Choroid plexus epithelial cell (primary cell): Measurements from ENCODE around the gene ARL8A.

Source experiments
- DNase-seq: peaks from one replicate; pipeline ENCODE4 v3.0.0-alpha.2; 2010; ENCODE audit warnings: low read depth
- H3K4me3 ChIP-seq: 2 replicates; pipeline ENCODE4 v1.5.1; 2011; ENCODE audit warnings: low read depth, mild to moderate bottlenecking, control low read depth, low read length, moderate library complexity
- TF ChIP-seq, protein P1 (sequence below): conservative IDR thresholded peaks from 2 replicates; pipeline ENCODE4 v1.5.1; 2011; ENCODE audit warnings: low read depth, mild to moderate bottlenecking, control low read depth, inconsistent platforms, low read length, moderate library complexity

Gene ARL8A

DNA sequence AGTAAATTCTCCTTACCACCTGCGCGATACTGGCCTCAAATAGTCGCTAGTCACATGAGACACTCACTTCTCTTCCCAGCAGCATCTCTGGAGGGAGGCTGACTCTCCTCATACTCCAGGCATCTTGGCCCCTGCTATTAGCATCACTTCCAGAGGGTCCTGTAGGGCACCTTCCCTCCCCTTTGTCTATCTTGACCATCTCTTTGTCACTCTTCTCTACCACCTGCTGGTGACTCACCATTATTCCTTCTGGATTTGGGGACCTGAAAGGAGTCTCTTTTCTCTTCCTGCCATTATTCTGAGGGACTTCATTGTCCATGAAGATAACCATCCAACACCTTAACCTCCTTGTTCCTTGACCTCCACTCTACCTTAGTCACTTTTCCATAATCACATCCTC, 53.5 kb downstream of the ARL8A start:
- TF ChIP-seq, protein P1, sequence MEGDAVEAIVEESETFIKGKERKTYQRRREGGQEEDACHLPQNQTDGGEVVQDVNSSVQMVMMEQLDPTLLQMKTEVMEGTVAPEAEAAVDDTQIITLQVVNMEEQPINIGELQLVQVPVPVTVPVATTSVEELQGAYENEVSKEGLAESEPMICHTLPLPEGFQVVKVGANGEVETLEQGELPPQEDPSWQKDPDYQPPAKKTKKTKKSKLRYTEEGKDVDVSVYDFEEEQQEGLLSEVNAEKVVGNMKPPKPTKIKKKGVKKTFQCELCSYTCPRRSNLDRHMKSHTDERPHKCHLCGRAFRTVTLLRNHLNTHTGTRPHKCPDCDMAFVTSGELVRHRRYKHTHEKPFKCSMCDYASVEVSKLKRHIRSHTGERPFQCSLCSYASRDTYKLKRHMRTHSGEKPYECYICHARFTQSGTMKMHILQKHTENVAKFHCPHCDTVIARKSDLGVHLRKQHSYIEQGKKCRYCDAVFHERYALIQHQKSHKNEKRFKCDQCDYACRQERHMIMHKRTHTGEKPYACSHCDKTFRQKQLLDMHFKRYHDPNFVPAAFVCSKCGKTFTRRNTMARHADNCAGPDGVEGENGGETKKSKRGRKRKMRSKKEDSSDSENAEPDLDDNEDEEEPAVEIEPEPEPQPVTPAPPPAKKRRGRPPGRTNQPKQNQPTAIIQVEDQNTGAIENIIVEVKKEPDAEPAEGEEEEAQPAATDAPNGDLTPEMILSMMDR: peak; percentile 6
- H3K4me3 ChIP-seq: no peak overlapping the region
- DNase-seq: no peak

DNA sequence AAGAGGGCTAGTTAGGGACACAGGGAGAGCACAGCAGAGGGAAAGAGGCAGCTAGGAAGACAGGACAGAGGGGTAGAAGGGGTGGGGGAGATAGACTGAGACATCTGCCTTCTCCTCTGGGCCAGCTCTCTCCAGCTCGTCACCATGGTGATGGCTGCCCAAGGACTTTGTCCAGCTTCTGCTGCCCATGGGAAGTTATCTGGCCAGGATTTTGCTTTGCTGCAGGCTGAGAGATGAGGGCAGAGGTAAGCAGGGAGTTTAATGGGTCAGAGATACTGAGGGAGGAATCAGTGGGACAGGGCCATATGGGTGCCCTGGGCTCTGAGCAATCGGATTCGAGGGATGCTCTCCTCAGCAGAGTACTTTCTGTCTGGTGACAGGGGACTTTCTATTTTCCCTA, 56.3 kb downstream of the ARL8A start:
- DNase-seq: no peak
- TF ChIP-seq, protein P1: no peak
- H3K4me3 ChIP-seq: no peak overlapping the region

DNA sequence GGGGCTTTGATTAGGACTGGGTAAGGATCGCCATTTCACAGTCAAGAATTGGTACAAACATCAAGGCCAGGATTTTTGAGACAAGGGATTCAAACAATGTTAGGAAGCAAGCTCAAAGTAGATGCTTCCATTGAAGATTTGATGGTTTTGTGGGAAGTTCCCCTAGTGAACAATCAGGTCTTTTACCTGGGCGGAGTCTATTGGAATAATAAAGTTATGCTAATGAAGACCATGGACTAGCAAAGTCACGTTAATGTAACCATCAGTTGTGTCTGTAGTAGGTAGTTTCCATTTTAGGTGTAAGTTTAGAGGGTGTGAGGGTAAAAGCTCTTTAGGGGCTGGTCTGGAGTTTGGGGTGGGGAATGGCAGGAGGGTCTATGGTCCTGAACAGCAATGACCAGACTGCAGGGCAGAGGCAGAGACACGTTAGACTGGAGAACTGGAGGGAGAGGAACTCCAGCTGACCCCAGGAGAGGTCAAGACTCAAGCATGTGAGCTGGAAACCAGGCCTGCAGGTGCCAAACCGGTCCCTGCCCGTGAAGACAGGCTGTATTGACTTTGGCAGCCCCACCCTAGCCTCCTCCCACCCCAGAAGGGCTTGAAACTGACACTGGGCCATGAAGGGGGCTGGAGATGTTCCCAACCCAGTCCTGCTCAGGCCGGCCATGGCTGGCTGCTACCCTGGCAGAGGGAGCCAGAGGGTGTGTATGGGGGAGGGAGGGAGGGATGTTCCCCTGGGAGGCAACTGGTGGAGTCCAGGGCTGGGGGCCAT, 57.8 kb downstream of the ARL8A start:
- DNase-seq: no peak
- no peak overlapping the region for H3K4me3 ChIP-seq
- TF ChIP-seq, protein P1: no peak

DNA sequence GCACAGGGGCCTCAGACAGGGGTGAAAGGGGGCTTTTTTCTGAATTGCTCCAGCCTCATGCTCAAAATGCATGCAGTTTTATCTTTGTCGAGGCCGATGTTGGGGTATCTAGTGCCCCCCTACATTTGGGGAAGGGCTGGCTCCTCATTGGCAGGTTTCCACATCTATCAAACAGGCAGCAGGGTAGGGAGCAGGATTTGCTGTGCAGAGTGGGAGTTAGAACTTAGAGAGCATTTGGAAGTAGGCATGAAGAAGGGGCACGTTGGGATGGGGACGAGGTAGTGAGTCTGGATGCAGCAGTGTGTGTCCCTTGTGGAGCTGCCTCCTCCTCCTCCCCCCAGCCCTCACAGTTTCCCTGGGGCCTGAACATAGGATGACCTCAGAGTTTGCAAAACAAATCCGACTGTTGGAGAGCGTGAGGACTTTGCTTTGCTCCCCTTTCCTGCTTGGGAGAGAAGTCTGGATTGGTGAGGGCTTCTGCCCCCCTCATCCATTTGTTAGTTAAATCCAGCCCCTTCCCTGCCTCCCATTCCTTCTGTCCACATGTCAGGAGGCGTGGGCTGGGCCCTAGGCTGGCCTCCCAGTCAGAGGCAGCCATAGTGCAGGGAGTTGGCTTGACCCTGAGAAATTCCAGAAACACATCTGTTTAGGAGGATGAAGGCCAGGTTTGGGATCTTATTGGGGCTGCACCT, 58.7 kb downstream of the ARL8A start:
- peak; percentile 14 for DNase-seq
- TF ChIP-seq, protein P1: no peak
- no peak overlapping the region for H3K4me3 ChIP-seq

DNA sequence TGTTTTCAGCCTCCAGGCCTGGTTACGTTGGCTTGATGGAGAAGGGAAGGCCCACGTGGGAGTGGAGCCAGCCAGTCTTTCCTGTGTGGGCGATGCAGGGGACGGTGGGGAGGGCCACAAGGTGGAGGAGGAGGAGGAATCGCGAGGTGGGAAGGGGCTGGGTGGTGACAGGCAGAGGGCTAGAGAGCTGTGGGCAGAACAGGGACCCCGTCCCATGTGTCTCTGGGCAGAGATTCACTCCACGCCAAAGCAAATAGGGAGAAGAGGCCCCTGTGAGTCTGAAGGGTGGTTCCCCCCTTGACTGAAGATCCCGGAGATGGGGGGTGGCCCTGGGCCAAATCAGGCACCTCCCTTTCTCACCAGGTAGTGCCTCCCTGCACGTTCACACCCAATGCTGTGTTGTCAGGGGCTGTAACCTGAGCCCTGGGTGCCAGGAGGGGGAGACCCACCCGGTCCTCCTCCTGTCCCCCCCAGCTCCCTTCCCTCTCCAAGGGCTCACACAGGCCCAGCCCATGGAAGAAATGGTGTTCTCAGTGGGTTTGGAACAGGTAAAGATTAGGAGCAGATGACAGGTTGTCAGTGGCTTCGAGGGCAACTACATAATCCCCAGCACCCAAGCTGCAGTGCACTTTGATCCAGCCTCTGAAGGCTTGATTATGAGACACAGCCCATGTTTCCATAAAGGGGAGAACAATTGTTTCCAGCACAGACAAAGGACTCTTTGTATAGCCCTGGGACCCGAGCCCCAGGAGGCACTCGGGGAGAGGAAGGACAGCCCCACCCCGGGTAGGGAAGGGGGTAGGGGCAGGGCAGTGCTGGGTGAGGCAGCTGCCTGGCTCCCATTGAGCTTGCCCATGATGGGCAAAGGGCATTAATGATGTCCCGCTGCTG, 59.5 kb downstream of the ARL8A start:
- DNase-seq: no peak
- no peak overlapping the region for H3K4me3 ChIP-seq
- TF ChIP-seq, protein P1: no peak
